Cardiac muscle cell (in vitro differentiated cells and primary cell): ENCODE data around the gene METTL5. TPM values are rescaled to one million over a fixed set of nuclear protein-coding genes. Genes with fewer than 3 reads are reported as not detected.

Experiments
- DNase-seq, 2 donors: peaks; one replicate each; pipeline versions ENCODE4 v3.0.0 to v3.0.0-alpha.2; 2010 to 2017; ENCODE audit warnings: low read depth in 1 of 2, low spot score in 1 of 2
- H3K27ac ChIP-seq: fragments of 200-600 bp; sonication (generic); 2 replicates; pipeline ENCODE4 v1.5.1; 2016
- H3K27me3 ChIP-seq: fragments of 200-600 bp; sonication (generic); 2 replicates; pipeline ENCODE4 v1.6.0; 2016; ENCODE audit warnings: control low read depth
- H3K36me3 ChIP-seq: fragments of 200-600 bp; sonication (generic); 2 replicates; pipeline ENCODE4 v1.5.1; 2016; ENCODE audit warnings: control low read depth
- H3K4me1 ChIP-seq: fragments of 200-600 bp; sonication (generic); 2 replicates; pipeline ENCODE4 v1.8.1; 2017; ENCODE audit warnings: low read depth, mild to moderate bottlenecking, mixed run types
- H3K4me3 ChIP-seq: fragments of 200-600 bp; sonication (generic); 2 replicates; pipeline ENCODE4 v1.5.1; 2016; ENCODE audit warnings: mild to moderate bottlenecking
- H3K9me3 ChIP-seq: fragments of 200-600 bp; sonication (generic); 2 replicates; pipeline ENCODE4 v1.5.1; 2017; ENCODE audit warnings: low read depth, mild to moderate bottlenecking, control low read depth
- CTCF ChIP-seq: IDR thresholded peaks from 2 replicates; pipeline ENCODE4 v1.5.1; 2012; ENCODE audit warnings: low read depth, mild to moderate bottlenecking, low read length
- polyA plus RNA-seq: library from polyadenylated mRNA; unstranded; fragments of >200 nt; fragmentation: Nextera tagmentation; extraction: Ambion mirVana; gene quantifications from 2 replicates; pipeline ENCODE4 v1.2.1, GENCODE V29; 2016
- total RNA-seq: library from RNA; depleted of rRNA; stranded (reverse); fragments of >200 nt; gene quantifications from 2 replicates; pipeline ENCODE4 v1.2.3, GENCODE V29; 2016

Gene METTL5
- total and polyA plus RNA-seq, 2 experiments from 2014 or later, result 46.8 to 124 TPM

GRCh38 chr2:169767243-169767888, 57.3 kb downstream of the METTL5 start:
- H3K9me3 ChIP-seq, result no peaks in the 10 kb centered on the region
- no peak overlapping the region for H3K27ac ChIP-seq
- H3K4me3 ChIP-seq, result no peak overlapping the region
- no peaks in the 10 kb centered on the region for H3K36me3 ChIP-seq
- no peaks in the 10 kb centered on the region for H3K27me3 ChIP-seq
- peak; percentile 68 for TF ChIP-seq CTCF
- H3K4me1 ChIP-seq, result no peaks in the 10 kb centered on the region
- peak; percentile 50 to 76 for DNase-seq

GRCh38 chr2:169765523-169765922, 59.2 kb downstream of the METTL5 start:
- Histone ChIP-seq H3K9me3 (no peaks in the 10 kb centered on the region), H3K4me3 (no peak overlapping the region), H3K4me1 (no peaks in the 10 kb centered on the region), H3K36me3 (no peaks in the 10 kb centered on the region), H3K27ac (no peak overlapping the region), H3K27me3 (no peaks in the 10 kb centered on the region)
- peak in 1 of 2 donors; percentile 37 for DNase-seq
- no peak for TF ChIP-seq CTCF

GRCh38 chr2:169761970-169762292, 62.8 kb downstream of the METTL5 start:
- no peak overlapping the region for H3K27ac ChIP-seq
- TF ChIP-seq CTCF, result no peak
- no peaks in the 10 kb centered on the region for H3K4me1 ChIP-seq
- H3K9me3 ChIP-seq, result no peaks in the 10 kb centered on the region
- H3K27me3 ChIP-seq, result no peaks in the 10 kb centered on the region
- no peaks in the 10 kb centered on the region for H3K36me3 ChIP-seq
- H3K4me3 ChIP-seq, result no peak overlapping the region
- DNase-seq, result no peak

Other genes with a start within 250 kb of the METTL5 start
- 17.5 and 24.7 TPM in 2 replicates for gene PPIG, start 240.6 kb downstream of the METTL5 start, total RNA-seq
- 70.0 and 87.5 TPM in 2 replicates for gene PPIG, start 240.6 kb downstream of the METTL5 start, polyA plus RNA-seq
- not detected in 2 replicates for gene CFAP210, start 130.5 kb downstream of the METTL5 start, total RNA-seq
- gene CFAP210, start 130.5 kb downstream of the METTL5 start, polyA plus RNA-seq, result 0.28 and 0.31 TPM in 2 replicates
- 3.4 and 3.8 TPM in 2 replicates for gene PHOSPHO2, start 130.4 kb downstream of the METTL5 start, total RNA-seq
- 3.8 and 7.0 TPM in 2 replicates for gene PHOSPHO2, start 130.4 kb downstream of the METTL5 start, polyA plus RNA-seq
- 32.2 and 46.2 TPM in 2 replicates for gene KLHL23, start 91.1 kb downstream of the METTL5 start, total RNA-seq
- gene KLHL23, start 91.1 kb downstream of the METTL5 start, polyA plus RNA-seq, result 17.1 and 27.6 TPM in 2 replicates
- 64.1 and 90.7 TPM in 2 replicates for gene SSB, start 26.0 kb downstream of the METTL5 start, total RNA-seq
- 235 and 260 TPM in 2 replicates for gene SSB, start 26.0 kb downstream of the METTL5 start, polyA plus RNA-seq
- gene UBR3, start 2.5 kb upstream of the METTL5 start, total RNA-seq, result 31.8 and 53.1 TPM in 2 replicates
- gene UBR3, start 2.5 kb upstream of the METTL5 start, polyA plus RNA-seq, result 18.7 and 26.1 TPM in 2 replicates